M059J (cell line): ENCODE data around the gene MALAT1. TPM values are rescaled to one million over a fixed set of nuclear protein-coding genes. Genes with fewer than 3 reads are reported as not detected.
A peak's percentile ranks its signal among the peaks of the same experiment; 100 is the strongest.
"Not testable (repeated sequence)": the region's sequence is repeated elsewhere in the genome, so short reads cannot be mapped to it uniquely, and the experiment has no call there.

Experiments used
- DNase-seq: peaks from one replicate; pipeline ENCODE4 v3.0.0-alpha.2; 2012; ENCODE audit warnings: low read depth
- total RNA-seq: library from RNA; depleted of rRNA; stranded (reverse); fragments of >200 nt; shearing (Covaris generic); gene quantifications from 2 replicates; pipeline ENCODE4 v1.2.3, GENCODE V29; 2014

MALAT1 gene
- total RNA-seq, 1 experiment from 2014 or later = 608 TPM

DNA sequence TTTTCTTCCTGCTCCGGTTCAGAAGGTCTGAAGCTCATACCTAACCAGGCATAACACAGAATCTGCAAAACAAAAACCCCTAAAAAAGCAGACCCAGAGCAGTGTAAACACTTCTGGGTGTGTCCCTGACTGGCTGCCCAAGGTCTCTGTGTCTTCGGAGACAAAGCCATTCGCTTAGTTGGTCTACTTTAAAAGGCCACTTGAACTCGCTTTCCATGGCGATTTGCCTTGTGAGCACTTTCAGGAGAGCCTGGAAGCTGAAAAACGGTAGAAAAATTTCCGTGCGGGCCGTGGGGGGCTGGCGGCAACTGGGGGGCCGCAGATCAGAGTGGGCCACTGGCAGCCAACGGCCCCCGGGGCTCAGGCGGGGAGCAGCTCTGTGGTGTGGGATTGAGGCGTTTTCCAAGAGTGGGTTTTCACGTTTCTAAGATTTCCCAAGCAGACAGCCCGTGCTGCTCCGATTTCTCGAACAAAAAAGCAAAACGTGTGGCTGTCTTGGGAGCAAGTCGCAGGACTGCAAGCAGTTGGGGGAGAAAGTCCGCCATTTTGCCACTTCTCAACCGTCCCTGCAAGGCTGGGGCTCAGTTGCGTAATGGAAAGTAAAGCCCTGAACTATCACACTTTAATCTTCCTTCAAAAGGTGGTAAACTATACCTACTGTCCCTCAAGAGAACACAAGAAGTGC lies 661 bp upstream of the MALAT1 start:
- DNase-seq = peak; percentile 57

DNA sequence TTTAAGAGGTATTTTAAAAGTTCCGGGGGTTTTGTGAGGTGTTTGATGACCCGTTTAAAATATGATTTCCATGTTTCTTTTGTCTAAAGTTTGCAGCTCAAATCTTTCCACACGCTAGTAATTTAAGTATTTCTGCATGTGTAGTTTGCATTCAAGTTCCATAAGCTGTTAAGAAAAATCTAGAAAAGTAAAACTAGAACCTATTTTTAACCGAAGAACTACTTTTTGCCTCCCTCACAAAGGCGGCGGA lies 193 bp upstream of the MALAT1 start:
- DNase-seq = no peak

DNA sequence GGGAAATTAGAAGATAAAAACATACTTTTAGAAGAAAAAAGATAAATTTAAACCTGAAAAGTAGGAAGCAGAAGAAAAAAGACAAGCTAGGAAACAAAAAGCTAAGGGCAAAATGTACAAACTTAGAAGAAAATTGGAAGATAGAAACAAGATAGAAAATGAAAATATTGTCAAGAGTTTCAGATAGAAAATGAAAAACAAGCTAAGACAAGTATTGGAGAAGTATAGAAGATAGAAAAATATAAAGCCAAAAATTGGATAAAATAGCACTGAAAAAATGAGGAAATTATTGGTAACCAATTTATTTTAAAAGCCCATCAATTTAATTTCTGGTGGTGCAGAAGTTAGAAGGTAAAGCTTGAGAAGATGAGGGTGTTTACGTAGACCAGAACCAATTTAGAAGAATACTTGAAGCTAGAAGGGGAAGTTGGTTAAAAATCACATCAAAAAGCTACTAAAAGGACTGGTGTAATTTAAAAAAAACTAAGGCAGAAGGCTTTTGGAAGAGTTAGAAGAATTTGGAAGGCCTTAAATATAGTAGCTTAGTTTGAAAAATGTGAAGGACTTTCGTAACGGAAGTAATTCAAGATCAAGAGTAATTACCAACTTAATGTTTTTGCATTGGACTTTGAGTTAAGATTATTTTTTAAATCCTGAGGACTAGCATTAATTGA lies 1.0 kb downstream of the MALAT1 start:
- DNase-seq = no peak

DNA sequence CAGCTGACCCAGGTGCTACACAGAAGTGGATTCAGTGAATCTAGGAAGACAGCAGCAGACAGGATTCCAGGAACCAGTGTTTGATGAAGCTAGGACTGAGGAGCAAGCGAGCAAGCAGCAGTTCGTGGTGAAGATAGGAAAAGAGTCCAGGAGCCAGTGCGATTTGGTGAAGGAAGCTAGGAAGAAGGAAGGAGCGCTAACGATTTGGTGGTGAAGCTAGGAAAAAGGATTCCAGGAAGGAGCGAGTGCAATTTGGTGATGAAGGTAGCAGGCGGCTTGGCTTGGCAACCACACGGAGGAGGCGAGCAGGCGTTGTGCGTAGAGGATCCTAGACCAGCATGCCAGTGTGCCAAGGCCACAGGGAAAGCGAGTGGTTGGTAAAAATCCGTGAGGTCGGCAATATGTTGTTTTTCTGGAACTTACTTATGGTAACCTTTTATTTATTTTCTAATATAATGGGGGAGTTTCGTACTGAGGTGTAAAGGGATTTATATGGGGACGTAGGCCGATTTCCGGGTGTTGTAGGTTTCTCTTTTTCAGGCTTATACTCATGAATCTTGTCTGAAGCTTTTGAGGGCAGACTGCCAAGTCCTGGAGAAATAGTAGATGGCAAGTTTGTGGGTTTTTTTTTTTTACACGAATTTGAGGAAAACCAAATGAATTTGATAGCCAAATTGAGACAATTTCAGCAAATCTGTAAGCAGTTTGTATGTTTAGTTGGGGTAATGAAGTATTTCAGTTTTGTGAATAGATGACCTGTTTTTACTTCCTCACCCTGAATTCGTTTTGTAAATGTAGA lies 1.7 kb downstream of the MALAT1 start:
- peak; percentile 66 for DNase-seq

DNA sequence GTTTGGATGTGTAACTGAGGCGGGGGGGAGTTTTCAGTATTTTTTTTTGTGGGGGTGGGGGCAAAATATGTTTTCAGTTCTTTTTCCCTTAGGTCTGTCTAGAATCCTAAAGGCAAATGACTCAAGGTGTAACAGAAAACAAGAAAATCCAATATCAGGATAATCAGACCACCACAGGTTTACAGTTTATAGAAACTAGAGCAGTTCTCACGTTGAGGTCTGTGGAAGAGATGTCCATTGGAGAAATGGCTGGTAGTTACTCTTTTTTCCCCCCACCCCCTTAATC lies 2.3 kb downstream of the MALAT1 start:
- DNase-seq = no peak

DNA sequence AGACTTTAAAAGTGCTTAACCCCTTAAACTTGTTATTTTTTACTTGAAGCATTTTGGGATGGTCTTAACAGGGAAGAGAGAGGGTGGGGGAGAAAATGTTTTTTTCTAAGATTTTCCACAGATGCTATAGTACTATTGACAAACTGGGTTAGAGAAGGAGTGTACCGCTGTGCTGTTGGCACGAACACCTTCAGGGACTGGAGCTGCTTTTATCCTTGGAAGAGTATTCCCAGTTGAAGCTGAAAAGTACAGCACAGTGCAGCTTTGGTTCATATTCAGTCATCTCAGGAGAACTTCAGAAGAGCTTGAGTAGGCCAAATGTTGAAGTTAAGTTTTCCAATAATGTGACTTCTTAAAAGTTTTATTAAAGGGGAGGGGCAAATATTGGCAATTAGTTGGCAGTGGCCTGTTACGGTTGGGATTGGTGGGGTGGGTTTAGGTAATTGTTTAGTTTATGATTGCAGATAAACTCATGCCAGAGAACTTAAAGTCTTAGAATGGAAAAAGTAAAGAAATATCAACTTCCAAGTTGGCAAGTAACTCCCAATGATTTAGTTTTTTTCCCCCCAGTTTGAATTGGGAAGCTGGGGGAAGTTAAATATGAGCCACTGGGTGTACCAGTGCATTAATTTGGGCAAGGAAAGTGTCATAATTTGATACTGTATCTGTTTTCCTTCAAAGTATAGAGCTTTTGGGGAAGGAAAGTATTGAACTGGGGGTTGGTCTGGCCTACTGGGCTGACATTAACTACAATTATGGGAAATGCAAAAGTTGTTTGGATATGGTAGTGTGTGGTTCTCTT lies 2.8 kb downstream of the MALAT1 start:
- peak; percentile 58 for DNase-seq

DNA sequence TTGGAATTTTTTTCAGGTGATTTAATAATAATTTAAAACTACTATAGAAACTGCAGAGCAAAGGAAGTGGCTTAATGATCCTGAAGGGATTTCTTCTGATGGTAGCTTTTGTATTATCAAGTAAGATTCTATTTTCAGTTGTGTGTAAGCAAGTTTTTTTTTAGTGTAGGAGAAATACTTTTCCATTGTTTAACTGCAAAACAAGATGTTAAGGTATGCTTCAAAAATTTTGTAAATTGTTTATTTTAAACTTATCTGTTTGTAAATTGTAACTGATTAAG lies 3.4 kb downstream of the MALAT1 start:
- no peak for DNase-seq

DNA sequence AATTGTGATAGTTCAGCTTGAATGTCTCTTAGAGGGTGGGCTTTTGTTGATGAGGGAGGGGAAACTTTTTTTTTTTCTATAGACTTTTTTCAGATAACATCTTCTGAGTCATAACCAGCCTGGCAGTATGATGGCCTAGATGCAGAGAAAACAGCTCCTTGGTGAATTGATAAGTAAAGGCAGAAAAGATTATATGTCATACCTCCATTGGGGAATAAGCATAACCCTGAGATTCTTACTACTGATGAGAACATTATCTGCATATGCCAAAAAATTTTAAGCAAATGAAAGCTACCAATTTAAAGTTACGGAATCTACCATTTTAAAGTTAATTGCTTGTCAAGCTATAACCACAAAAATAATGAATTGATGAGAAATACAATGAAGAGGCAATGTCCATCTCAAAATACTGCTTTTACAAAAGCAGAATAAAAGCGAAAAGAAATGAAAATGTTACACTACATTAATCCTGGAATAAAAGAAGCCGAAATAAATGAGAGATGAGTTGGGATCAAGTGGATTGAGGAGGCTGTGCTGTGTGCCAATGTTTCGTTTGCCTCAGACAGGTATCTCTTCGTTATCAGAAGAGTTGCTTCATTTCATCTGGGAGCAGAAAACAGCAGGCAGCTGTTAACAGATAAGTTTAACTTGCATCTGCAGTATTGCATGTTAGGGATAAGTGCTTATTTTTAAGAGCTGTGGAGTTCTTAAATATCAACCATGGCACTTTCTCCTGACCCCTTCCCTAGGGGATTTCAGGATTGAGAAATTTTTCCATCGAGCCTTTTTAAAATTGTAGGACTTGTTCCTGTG lies 3.9 kb downstream of the MALAT1 start:
- DNase-seq = peak; percentile 65

DNA sequence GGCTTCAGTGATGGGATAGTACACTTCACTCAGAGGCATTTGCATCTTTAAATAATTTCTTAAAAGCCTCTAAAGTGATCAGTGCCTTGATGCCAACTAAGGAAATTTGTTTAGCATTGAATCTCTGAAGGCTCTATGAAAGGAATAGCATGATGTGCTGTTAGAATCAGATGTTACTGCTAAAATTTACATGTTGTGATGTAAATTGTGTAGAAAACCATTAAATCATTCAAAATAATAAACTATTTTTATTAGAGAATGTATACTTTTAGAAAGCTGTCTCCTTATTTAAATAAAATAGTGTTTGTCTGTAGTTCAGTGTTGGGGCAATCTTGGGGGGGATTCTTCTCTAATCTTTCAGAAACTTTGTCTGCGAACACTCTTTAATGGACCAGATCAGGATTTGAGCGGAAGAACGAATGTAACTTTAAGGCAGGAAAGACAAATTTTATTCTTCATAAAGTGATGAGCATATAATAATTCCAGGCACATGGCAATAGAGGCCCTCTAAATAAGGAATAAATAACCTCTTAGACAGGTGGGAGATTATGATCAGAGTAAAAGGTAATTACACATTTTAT lies 4.6 kb downstream of the MALAT1 start:
- DNase-seq = peak; percentile 50

DNA sequence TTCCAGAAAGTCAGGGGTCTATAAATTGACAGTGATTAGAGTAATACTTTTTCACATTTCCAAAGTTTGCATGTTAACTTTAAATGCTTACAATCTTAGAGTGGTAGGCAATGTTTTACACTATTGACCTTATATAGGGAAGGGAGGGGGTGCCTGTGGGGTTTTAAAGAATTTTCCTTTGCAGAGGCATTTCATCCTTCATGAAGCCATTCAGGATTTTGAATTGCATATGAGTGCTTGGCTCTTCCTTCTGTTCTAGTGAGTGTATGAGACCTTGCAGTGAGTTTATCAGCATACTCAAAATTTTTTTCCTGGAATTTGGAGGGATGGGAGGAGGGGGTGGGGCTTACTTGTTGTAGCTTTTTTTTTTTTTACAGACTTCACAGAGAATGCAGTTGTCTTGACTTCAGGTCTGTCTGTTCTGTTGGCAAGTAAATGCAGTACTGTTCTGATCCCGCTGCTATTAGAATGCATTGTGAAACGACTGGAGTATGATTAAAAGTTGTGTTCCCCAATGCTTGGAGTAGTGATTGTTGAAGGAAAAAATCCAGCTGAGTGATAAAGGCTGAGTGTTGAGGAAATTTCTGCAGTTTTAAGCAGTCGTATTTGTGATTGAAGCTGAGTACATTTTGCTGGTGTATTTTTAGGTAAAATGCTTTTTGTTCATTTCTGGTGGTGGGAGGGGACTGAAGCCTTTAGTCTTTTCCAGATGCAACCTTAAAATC lies 5.3 kb downstream of the MALAT1 start:
- peak; percentile 62 for DNase-seq

DNA sequence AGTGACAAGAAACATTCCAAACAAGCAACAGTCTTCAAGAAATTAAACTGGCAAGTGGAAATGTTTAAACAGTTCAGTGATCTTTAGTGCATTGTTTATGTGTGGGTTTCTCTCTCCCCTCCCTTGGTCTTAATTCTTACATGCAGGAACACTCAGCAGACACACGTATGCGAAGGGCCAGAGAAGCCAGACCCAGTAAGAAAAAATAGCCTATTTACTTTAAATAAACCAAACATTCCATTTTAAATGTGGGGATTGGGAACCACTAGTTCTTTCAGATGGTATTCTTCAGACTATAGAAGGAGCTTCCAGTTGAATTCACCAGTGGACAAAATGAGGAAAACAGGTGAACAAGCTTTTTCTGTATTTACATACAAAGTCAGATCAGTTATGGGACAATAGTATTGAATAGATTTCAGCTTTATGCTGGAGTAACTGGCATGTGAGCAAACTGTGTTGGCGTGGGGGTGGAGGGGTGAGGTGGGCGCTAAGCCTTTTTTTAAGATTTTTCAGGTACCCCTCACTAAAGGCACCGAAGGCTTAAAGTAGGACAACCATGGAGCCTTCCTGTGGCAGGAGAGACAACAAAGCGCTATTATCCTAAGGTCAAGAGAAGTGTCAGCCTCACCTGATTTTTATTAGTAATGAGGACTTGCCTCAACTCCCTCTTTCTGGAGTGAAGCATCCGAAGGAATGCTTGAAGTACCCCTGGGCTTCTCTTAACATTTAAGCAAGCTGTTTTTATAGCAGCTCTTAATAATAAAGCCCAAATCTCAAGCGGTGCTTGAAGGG lies 6.0 kb downstream of the MALAT1 start:
- DNase-seq = peak; percentile 68

DNA sequence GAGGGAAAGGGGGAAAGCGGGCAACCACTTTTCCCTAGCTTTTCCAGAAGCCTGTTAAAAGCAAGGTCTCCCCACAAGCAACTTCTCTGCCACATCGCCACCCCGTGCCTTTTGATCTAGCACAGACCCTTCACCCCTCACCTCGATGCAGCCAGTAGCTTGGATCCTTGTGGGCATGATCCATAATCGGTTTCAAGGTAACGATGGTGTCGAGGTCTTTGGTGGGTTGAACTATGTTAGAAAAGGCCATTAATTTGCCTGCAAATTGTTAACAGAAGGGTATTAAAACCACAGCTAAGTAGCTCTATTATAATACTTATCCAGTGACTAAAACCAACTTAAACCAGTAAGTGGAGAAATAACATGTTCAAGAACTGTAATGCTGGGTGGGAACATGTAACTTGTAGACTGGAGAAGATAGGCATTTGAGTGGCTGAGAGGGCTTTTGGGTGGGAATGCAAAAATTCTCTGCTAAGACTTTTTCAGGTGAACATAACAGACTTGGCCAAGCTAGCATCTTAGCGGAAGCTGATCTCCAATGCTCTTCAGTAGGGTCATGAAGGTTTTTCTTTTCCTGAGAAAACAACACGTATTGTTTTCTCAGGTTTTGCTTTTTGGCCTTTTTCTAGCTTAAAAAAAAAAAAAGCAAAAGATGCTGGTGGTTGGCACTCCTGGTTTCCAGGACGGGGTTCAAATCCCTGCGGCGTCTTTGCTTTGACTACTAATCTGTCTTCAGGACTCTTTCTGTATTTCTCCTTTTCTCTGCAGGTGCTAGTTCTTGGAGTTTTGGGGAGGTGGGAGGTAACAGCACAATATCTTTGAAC lies 6.8 kb downstream of the MALAT1 start:
- peak; percentile 74 for DNase-seq

DNA sequence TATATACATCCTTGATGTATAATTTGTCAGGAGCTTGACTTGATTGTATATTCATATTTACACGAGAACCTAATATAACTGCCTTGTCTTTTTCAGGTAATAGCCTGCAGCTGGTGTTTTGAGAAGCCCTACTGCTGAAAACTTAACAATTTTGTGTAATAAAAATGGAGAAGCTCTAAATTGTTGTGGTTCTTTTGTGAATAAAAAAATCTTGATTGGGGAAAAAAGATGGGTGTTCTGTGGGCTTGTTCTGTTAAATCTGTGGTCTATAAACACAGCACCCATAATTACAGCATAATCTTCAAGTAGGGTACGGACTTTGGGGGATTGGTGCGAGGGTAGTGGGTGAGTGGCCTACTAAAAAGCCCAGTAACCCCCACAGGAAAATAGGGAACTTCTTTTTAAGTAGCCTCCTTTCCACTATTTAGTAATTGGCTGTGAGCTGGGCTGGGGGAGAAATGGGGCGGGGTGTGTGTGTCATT lies 7.5 kb downstream of the MALAT1 start:
- no peak for DNase-seq

DNA sequence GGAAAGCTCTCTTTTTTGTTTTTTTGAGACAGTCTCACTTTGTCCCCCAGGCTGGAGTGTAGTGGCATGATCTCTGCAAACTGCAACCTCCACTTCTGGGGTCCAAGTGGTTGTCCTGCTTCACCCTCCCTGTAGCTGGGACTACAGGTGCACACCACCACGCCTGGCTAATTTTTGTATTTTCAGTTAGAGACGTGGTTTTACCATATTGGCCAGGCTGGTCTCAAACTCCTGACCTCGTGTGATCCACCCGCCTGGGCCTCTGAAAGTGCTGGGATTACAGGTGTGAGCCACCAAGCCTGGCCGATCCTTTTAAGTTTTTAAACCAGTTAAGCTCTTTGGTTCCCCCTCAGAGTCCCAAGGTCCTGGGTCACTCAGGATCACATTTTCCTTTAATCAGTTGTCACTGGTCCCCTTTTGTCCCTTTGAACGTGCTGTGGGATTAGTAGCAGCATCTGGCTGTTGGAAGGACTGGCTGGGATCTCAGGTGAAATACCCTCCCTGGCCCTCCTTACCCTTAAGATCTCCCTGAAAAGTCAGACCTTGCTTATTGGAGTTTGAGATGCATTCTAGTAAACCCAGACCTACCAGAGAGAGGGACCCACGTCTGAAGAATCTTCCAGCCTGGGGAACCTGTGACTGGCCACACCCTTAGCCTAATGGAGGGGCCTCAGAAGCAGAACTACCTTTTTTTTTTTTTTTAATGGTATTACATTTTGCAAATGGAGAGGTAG lies 8.1 kb downstream of the MALAT1 start:
- peak; percentile 99 for DNase-seq

DNA sequence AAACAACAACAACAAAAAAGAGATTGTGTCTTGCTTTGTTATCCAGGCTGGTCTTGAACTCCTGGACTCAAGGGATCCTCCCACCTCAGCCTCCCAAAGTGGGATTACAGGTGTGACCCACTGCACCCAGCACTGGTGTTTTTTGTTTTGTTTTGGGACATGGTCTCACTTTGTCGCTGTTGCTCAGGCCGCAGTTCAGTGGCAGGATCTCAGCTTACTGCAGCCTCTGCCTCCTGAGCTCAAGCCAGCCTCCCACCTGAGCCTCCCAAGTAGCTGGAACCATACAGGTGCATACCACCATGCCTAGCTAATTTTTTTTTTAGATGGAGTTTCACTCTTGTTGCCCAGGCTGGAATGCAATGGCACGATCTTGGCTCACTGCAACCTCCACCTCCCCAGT lies 13.5 kb downstream of the MALAT1 start:
- not testable (repeated sequence) for DNase-seq

DNA sequence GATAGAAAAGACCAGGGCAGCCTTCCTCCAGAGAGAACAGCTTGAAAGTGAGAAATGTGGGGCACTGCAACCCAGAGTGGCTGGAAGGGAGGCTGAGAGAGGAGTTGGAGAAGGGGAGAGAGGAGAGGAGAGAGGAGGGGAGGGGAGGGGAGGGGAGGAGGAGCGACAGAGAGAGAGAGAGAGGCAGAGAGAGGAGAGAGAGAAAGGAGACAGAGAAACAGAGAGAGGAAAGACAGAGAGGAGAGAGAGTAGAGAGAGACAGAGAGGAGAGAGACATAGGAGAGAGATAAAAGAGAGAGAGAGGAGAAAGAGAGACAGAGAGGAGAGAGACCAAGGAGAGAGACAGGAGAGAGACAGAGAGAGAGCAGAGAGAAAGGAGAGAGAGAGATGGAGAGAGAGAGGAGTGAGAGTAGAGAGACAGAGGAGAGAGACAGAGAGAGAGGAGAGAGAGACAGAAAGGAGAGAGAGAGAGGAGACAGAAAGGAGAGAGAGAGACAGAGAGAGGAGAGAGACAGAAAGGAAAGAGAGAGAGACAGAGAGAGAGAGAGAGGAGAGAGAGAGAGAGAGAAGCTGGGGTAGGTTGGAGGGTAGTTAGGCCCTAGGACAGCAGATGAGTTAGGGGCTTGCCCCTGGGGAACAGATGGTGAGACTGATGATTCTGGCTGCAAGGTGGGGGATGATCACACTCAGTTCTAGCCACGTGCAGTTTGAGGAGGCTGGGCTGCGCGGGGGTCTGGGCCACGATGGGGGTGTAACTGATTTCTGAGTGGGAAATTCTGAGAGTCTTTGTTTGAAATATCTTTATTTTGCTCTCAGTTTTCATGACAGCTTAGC lies 17.5 kb downstream of the MALAT1 start:
- DNase-seq = no peak

DNA sequence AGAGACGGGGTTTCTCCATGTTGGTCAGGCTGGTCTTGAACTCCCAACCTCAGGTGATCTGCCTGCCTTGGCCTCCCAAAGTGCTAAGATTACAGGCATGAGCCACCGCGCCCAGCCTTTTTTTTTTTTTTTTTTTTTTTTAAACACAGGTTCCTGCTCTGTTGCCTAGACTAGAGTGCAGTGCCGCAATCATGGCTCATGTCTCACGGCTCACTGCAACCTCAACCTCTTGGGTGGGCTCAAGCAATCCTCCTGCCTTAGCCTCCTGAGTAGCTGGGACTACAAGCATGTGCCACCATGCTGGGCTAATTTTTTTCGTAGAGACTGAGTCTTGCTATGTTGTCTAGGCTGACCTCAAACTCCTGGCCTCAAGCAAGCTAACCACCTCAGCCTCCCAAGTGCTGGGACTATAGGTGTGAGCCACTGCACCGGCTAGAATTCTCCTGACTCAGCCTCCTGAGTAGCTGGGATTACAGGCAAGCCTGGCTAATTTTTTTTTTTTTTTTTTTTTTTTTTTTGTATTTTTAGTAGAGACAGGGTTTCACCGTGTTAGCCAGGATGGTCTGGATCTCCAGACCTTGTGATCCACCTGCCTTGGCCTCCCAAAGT lies 20.2 kb downstream of the MALAT1 start:
- DNase-seq = not testable (repeated sequence)
